AG09319 (cell line): ENCODE data around the gene CD3G.

Source experiments
- DNase-seq: peaks from one replicate; pipeline ENCODE4 v3.0.0-alpha.2; 2010; ENCODE audit warnings: low read depth; ENCODE audit errors: extremely low read depth
- TF ChIP-seq, protein P1 (sequence below): IDR thresholded peaks from 2 replicates; pipeline ENCODE4 v1.5.1; 2011; ENCODE audit warnings: low read depth, mild to moderate bottlenecking, inconsistent platforms, low read length, moderate library complexity

CD3G gene

DNA sequence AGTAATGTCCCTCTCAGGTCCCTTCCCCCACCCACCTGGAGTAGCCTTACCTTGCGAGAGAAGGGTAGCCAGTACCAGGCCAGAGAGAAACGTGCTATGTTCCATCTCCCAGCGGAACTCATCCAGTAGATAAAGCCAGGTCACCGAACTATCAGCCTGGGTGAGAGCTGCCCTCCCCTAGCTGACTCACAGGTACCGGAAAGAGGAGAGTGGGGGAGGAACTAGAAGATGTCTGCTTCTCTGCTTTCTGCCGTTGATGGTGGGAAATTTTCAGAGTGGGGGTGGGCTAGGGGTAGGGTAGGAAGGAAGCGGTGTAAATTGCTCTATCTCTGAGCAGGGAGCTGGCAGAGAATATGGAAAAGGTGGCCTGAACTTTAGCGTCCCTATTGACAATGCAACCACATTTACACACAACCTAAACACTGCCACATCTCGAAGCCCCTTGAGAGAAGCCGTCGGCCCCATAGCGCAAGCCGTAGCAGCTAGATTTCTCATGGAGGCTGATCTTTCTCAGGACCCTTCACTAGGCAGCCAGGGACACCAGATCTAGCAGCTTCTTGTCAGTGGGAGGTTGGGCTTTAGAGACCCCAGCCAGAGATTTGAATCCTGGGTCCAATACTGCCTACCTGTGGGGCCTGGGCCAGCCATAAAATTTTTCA lies 1.5 kb upstream of the CD3G start, which contains the start of gene CD3D:
CD3D (minus strand) TSS at position 203 of the 659 bp plus-strand sequence; CDS start at position 105, 98 bp downstream.
- DNase-seq, result no peak
- TF ChIP-seq, protein P1, sequence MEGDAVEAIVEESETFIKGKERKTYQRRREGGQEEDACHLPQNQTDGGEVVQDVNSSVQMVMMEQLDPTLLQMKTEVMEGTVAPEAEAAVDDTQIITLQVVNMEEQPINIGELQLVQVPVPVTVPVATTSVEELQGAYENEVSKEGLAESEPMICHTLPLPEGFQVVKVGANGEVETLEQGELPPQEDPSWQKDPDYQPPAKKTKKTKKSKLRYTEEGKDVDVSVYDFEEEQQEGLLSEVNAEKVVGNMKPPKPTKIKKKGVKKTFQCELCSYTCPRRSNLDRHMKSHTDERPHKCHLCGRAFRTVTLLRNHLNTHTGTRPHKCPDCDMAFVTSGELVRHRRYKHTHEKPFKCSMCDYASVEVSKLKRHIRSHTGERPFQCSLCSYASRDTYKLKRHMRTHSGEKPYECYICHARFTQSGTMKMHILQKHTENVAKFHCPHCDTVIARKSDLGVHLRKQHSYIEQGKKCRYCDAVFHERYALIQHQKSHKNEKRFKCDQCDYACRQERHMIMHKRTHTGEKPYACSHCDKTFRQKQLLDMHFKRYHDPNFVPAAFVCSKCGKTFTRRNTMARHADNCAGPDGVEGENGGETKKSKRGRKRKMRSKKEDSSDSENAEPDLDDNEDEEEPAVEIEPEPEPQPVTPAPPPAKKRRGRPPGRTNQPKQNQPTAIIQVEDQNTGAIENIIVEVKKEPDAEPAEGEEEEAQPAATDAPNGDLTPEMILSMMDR, result no peak

GRCh38 chr11:118343248-118343647 lies 896 bp upstream of the CD3G start:
- TF ChIP-seq, protein P1, result no peak

DNA sequence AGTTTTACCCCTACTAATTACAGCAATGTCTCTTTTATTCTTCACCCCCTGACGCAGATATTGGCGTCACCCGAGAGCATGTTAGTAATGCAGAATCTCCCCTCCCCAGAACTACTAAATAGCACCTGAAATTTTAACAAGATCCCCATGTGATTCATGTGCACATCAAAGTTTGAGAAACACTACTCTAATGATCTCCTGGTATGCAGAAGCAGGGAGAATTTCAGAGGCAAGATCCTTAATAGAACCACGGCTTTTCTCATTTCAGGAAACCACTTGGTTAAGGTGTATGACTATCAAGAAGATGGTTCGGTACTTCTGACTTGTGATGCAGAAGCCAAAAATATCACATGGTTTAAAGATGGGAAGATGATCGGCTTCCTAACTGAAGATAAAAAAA lies 5.3 kb downstream of the CD3G start:
- TF ChIP-seq, protein P1, result no peak
- no peak for DNase-seq

More at GRCh38 chr11:118343248-118343647, 896 bp upstream of the CD3G start:
- DNase-seq, result no peak

GRCh38 chr11:118353084-118353710 lies 9.1 kb downstream of the CD3G start:
- TF ChIP-seq, protein P1, result peak; percentile 53
- no peak for DNase-seq

- TF ChIP-seq, protein P1, result no peak
- DNase-seq, result peak; percentile 32
Observed at GRCh38 chr11:118358071-118358470, 13.9 kb downstream of the CD3G start.

DNA sequence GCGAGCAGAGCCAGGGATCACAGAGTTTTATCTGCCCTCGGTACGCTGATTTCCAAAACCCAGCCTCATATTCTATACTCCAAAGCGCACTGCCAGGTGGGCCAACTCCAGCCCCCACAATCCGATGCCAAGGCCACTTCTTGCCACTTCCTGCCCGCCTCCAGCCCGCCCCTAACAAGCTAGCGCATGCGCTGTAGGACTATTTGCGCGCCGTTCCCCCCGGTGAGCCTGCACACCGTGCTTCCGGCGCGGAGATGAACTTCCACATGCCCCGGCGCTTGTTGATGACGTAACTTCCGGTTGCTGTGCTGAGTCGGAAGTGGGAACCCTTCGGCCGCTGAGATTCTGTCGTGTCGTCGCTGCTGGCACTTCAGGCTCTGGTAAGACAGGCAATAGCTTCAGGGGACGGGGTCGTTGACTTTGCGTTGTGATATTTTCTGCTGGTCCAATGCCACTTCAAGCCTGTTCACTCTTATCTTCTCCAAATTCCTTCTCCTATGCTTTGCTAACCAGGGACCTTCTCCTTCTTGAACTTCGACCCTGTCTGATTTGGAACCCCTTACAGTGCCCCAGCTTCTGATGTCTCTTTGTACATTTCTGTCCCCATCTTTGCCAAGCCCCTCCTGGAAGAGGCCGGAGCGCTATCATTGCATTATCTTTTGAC lies 15.3 kb downstream of the CD3G start, which contains the start of gene UBE4A:
UBE4A (plus strand) TSS at position 306 of the 664 bp plus-strand sequence. CDS start 5,481 bp downstream, outside the sequence.
- TF ChIP-seq, protein P1, result no peak
- DNase-seq, result peak; percentile 74
